Gastrocnemius medialis (tissue), 4 donors: ENCODE data around the gene ZAP70. TPM values are rescaled to one million over a fixed set of nuclear protein-coding genes. Genes with fewer than 3 reads are reported as not detected.

ENCODE experiments used
- ATAC-seq, 2 donors: fragments of 150-250 bp; one replicate each; pipeline ENCODE4 v1.9.1; 2016
- DNase-seq, 2 donors: peaks; one replicate each; pipeline ENCODE4 v3.0.0-alpha.2; 2019
- H3K27ac ChIP-seq, 4 donors: fragments of 200-600 bp; sonication (generic); 1 replicate in 1 of 4; 2 replicates in 3 of 4; pipeline ENCODE4 v1.5.1; 2016 to 2018; ENCODE audit warnings: mild to moderate bottlenecking in 2 of 4, moderate library complexity in 1 of 4
- H3K27me3 ChIP-seq, 3 donors: fragments of 200-600 bp; sonication (generic) in 2 of 3; 1 replicate in 1 of 3; 2 replicates in 2 of 3; pipeline versions ENCODE4 v1.5.1 to v1.6.0; 2016 to 2019; ENCODE audit warnings: mild to moderate bottlenecking in 1 of 3, moderate library complexity in 1 of 3
- H3K36me3 ChIP-seq, 2 donors: fragments of 200-600 bp; sonication (generic) in 1 of 2; one replicate each; pipeline ENCODE4 v1.5.1; 2017 to 2018
- H3K4me1 ChIP-seq, 2 donors: fragments of 200-600 bp; sonication (generic) in 1 of 2; one replicate each; pipeline ENCODE4 v1.5.1; 2016 to 2017; ENCODE audit warnings: mild to moderate bottlenecking in 2 of 2
- H3K4me3 ChIP-seq, 4 donors: fragments of 200-600 bp; sonication (generic) in 3 of 4; 1 replicate in 1 of 4; 2 replicates in 3 of 4; pipeline ENCODE4 v1.5.1; 2016 to 2019; ENCODE audit warnings: mild to moderate bottlenecking in 2 of 4
- H3K9me3 ChIP-seq, 3 donors: fragments of 200-600 bp; sonication (generic) in 2 of 3; 1 replicate in 1 of 3; 2 replicates in 2 of 3; pipeline ENCODE4 v1.5.1; 2016 to 2019
- POLR2A ChIP-seq, 2 donors: fragments of 450-650 bp; IDR thresholded peaks; one replicate each; pipeline ENCODE4 v1.6.1; 2017; ENCODE audit warnings: antibody characterized with exemption in 2 of 2, mild to moderate bottlenecking in 2 of 2, moderate library complexity in 2 of 2
- in situ Hi-C, 4 donors: fragments of 200-750 bp; cut with MboI; loops; one replicate each; pipeline versions ENCODE4 v1.15.0 to v1.8.0; 2017; ENCODE audit warnings: low sequenced_read_pairs in 4 of 4
- intact Hi-C: fragments of 100-400 bp; cut with DNase I; formaldehyde crosslinking; loops from one replicate; pipeline ENCODE4 v1.15.1; 2023; ENCODE audit warnings: low total_unique reads
- total RNA-seq, 4 donors: library from RNA; depleted of rRNA; stranded (reverse); fragments of >200 nt; gene quantifications; one replicate each; pipeline versions ENCODE4 v1.1.0 to v1.2.3, GENCODE V29; 2016
- TF ChIP-seq, protein P1 (sequence below), 5 experiments: fragments of 450-650 bp in 3 of 5; fragments of 200-600 bp in 2 of 5; sonication (generic) in 2 of 5; IDR thresholded peaks in 4 of 5; conservative IDR thresholded peaks in 1 of 5; 1 replicate in 4 of 5; 2 replicates in 1 of 5; pipeline ENCODE4 v1.5.1; 2016 to 2019; ENCODE audit warnings: antibody characterized with exemption in 5 of 5, mild to moderate bottlenecking in 3 of 5, moderate library complexity in 3 of 5

ZAP70 gene
- total RNA-seq, 4 donors from 2014 or later: 0.25 to 1.1 TPM; not detected in 2

DNA sequence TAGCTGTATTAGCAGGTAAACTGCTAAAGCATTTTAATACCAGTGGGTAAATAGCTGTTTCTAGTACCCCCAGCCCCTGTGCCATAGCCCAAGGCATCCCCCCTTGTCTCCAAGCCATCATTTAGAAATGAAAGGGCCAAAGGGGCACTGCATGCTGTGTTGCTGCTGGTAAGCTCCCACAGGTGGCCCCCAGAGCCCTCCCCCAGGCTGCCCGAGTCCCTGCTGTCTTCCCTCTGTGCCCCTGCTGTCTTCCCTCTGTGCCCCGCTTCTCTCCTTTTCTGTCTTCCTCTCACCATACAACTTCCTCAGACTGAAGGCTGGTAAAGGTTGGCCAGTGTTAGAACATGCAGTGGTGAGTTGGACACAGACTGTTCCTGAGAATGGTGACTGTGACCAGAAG is 42.1 kb downstream of the ZAP70 start:
- peaks cover 0 to 4% of the 10 kb centered on the region in 2 donors for H3K4me1 ChIP-seq
- ATAC-seq (no peak), DNase-seq (no peak)
- H3K9me3 ChIP-seq: no peaks in the 10 kb centered on the region
- peaks cover 0 to 66% of the 10 kb centered on the region in 2 donors for H3K36me3 ChIP-seq
- no peaks in the 10 kb centered on the region for H3K27me3 ChIP-seq
- intact Hi-C loops (no loop called here), in situ Hi-C loops (no loop called here)
- H3K27ac ChIP-seq: peak overlapping the region in 3 of 4 donors; percentile 44 to 57 (median 55)
- no peak overlapping the region for H3K4me3 ChIP-seq
- TF ChIP-seq, protein P1, sequence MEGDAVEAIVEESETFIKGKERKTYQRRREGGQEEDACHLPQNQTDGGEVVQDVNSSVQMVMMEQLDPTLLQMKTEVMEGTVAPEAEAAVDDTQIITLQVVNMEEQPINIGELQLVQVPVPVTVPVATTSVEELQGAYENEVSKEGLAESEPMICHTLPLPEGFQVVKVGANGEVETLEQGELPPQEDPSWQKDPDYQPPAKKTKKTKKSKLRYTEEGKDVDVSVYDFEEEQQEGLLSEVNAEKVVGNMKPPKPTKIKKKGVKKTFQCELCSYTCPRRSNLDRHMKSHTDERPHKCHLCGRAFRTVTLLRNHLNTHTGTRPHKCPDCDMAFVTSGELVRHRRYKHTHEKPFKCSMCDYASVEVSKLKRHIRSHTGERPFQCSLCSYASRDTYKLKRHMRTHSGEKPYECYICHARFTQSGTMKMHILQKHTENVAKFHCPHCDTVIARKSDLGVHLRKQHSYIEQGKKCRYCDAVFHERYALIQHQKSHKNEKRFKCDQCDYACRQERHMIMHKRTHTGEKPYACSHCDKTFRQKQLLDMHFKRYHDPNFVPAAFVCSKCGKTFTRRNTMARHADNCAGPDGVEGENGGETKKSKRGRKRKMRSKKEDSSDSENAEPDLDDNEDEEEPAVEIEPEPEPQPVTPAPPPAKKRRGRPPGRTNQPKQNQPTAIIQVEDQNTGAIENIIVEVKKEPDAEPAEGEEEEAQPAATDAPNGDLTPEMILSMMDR (IDR thresholded peaks at IDR 0.05 in 4 of 5, conservative IDR thresholded peaks at IDR 0.05 in 1 of 5): no peak
- TF ChIP-seq POLR2A (IDR thresholded peaks at IDR 0.05): no peak

DNA sequence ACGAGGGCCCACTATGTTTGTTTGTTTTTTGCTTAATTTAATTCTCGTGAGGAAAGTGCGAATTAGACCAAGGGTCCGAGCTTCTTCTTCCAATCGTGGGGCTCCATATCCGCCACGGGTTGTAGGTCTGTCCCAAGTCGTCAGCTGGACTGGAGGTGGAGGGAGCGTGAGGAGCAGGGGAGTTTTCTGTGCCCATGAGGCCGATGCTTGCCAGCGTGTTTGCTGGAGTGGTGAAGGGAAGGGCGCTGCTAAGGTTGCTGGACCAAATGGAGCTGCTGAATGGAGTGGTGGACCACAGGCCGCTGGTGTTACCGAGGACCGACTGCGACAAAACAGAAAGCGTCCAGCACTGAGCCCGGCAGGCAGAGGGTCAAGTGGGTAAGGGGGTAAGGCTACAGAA is 43.7 kb downstream of the ZAP70 start:
- Histone ChIP-seq H3K36me3 (peaks cover 0 to 82% of the 10 kb centered on the region in 2 donors), H3K27ac (no peak overlapping the region), H3K4me1 (peaks cover 0 to 4% of the 10 kb centered on the region in 2 donors), H3K27me3 (no peaks in the 10 kb centered on the region), H3K4me3 (no peak overlapping the region), H3K9me3 (no peaks in the 10 kb centered on the region)
- intact Hi-C loops (no loop called here), in situ Hi-C loops (no loop called here)
- TF ChIP-seq, protein P1 (IDR thresholded peaks at IDR 0.05 in 4 of 5, conservative IDR thresholded peaks at IDR 0.05 in 1 of 5): no peak
- TF ChIP-seq POLR2A (IDR thresholded peaks at IDR 0.05): no peak
- DNase-seq: no peak
- ATAC-seq: no peak

DNA sequence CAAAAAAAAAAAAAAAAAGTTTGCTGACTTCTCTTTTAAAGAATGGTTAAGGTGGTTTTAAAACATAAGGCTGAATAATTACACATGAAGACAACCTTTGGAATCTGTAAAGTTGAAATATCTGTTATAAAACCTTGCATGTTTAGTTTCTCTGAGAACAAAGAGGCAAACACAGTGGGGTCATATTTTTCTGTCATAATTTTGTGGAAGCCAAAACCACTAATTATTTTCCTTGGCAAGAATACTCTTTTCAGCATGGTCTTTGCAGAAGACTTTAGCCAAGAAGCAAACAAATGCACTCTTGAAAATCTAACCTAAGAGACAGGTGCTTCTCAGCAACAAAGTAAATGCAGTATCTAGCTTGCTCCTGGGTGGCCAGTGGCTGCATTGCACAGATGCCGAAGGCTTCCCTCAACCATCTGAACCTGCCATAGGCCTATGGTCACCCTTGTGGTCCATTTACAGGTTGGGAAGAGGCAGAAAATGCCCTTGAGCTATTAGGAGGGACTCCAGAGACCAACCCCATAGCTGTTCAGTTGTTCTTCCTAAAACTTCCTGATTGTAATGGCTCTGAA is 44.8 kb downstream of the ZAP70 start:
- TF ChIP-seq, protein P1 (IDR thresholded peaks at IDR 0.05 in 4 of 5, conservative IDR thresholded peaks at IDR 0.05 in 1 of 5): no peak
- no peak for TF ChIP-seq POLR2A (IDR thresholded peaks at IDR 0.05)
- intact Hi-C loops: no loop called here
- ATAC-seq (no peak), DNase-seq (no peak)
- H3K9me3 ChIP-seq: no peaks in the 10 kb centered on the region
- peak overlapping the region in 2 of 4 donors; percentile 27 to 35 for H3K27ac ChIP-seq
- H3K4me1 ChIP-seq: peaks cover 0 to 4% of the 10 kb centered on the region in 2 donors
- H3K4me3 ChIP-seq: no peak overlapping the region
- H3K36me3 ChIP-seq: peaks cover 0 to 87% of the 10 kb centered on the region in 2 donors
- H3K27me3 ChIP-seq: no peaks in the 10 kb centered on the region
- in situ Hi-C loops: no loop called here

GRCh38 chr2:97759727-97760407 is 46.5 kb downstream of the ZAP70 start:
- in situ Hi-C loops: no loop called here
- Histone ChIP-seq H3K27me3 (no peaks in the 10 kb centered on the region), H3K4me3 (no peak overlapping the region), H3K9me3 (no peaks in the 10 kb centered on the region), H3K4me1 (peaks cover 0 to 4% of the 10 kb centered on the region in 2 donors), H3K36me3 (peaks cover 0 to 93% of the 10 kb centered on the region in 2 donors), H3K27ac (peak overlapping the region in 2 of 4 donors; percentile 2 to 35)
- intact Hi-C loops: no loop called here
- no peak for TF ChIP-seq POLR2A (IDR thresholded peaks at IDR 0.05)
- TF ChIP-seq, protein P1 (IDR thresholded peaks at IDR 0.05 in 4 of 5, conservative IDR thresholded peaks at IDR 0.05 in 1 of 5): no peak
- ATAC-seq (no peak), DNase-seq (no peak)
